SU-DHL-6 (cell line): ENCODE data around the gene CACNA2D1.

Source experiments
- EZH2phosphoT487 ChIP-seq: fragments of 200-600 bp; sonication (generic), shearing (Covaris generic); conservative IDR thresholded peaks from 2 replicates; pipeline ENCODE4 v1.6.1; 2018; ENCODE audit warnings: mild to moderate bottlenecking, antibody characterized with exemption, low read length, moderate library complexity, mixed read lengths
- TF ChIP-seq, protein P1 (sequence below): fragments of 200-600 bp; sonication (generic); IDR thresholded peaks from one replicate; pipeline ENCODE4 v1.5.1; 2017; ENCODE audit warnings: antibody characterized with exemption, mild to moderate bottlenecking, low read length, moderate library complexity; ENCODE audit not compliant: insufficient read depth, poor library complexity, severe bottlenecking

DNA sequence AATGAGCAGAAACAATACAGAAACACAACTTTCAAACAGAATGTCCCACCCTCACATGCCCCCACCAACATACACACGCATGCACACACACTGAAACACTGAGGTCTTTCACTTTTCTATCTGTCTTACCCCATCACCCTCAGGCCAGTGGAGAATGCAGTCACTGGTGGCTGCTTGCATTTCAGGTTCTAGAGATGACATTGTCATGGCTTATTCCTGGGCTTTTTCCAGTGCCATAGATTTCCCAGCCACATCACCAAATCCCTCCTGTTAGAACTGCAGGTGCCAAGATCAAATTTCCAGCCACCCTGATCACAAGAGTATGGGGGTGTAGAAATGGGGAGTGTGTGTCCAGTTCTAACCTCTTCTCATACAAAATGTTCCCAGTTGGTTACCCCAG, 68.4 kb downstream of the CACNA2D1 start:
- TF ChIP-seq, protein P1, sequence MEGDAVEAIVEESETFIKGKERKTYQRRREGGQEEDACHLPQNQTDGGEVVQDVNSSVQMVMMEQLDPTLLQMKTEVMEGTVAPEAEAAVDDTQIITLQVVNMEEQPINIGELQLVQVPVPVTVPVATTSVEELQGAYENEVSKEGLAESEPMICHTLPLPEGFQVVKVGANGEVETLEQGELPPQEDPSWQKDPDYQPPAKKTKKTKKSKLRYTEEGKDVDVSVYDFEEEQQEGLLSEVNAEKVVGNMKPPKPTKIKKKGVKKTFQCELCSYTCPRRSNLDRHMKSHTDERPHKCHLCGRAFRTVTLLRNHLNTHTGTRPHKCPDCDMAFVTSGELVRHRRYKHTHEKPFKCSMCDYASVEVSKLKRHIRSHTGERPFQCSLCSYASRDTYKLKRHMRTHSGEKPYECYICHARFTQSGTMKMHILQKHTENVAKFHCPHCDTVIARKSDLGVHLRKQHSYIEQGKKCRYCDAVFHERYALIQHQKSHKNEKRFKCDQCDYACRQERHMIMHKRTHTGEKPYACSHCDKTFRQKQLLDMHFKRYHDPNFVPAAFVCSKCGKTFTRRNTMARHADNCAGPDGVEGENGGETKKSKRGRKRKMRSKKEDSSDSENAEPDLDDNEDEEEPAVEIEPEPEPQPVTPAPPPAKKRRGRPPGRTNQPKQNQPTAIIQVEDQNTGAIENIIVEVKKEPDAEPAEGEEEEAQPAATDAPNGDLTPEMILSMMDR = no peak
- TF ChIP-seq EZH2phosphoT487 = no peak
